Vagina (tissue), 2 donors: ENCODE data around the gene SIAH3.

Experiments
- POLR2AphosphoS5 ChIP-seq, 2 donors: sonication (generic); formaldehyde crosslinking; IDR thresholded peaks; one replicate each; pipeline ENCODE4 v1.9.0; 2017; ENCODE audit warnings: antibody characterized with exemption in 2 of 2, mild to moderate bottlenecking in 2 of 2, low read depth in 1 of 2; ENCODE audit not compliant: insufficient read depth in 1 of 2
- TF ChIP-seq, protein P1 (sequence below), 3 experiments: fragments of 450-650 bp in 2 of 3; fragments of 200-600 bp in 1 of 3; sonication (generic) in 1 of 3; IDR thresholded peaks; one replicate each; pipeline ENCODE4 v1.5.1; 2017 to 2019; ENCODE audit warnings: antibody characterized with exemption in 3 of 3, mild to moderate bottlenecking in 2 of 3, moderate library complexity in 2 of 3

DNA sequence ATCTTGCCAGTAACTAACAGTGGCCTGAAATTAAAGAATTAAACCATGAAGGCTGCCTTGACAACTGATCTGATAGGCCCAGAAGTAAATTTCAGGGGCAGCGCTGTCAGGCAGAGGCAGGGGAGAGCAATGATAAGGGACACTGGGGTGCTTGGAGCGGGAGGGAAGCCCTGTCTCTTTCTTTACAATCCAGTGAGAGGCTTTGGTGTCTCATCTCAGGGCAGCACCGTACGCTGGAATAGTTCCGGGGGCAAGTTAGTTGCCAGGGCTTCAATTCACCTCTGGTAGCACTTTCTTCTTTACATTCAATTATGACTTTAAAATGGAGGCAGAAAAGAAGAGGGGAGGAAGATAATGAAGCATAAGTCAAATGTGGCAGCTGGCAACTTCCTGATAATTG lies 74.8 kb downstream of the SIAH3 start:
- TF ChIP-seq POLR2AphosphoS5 (IDR thresholded peaks at IDR 0.05; ENCODE audit: insufficient read depth in 1 of 2, low read depth in 1 of 2): no peak
- TF ChIP-seq, protein P1, sequence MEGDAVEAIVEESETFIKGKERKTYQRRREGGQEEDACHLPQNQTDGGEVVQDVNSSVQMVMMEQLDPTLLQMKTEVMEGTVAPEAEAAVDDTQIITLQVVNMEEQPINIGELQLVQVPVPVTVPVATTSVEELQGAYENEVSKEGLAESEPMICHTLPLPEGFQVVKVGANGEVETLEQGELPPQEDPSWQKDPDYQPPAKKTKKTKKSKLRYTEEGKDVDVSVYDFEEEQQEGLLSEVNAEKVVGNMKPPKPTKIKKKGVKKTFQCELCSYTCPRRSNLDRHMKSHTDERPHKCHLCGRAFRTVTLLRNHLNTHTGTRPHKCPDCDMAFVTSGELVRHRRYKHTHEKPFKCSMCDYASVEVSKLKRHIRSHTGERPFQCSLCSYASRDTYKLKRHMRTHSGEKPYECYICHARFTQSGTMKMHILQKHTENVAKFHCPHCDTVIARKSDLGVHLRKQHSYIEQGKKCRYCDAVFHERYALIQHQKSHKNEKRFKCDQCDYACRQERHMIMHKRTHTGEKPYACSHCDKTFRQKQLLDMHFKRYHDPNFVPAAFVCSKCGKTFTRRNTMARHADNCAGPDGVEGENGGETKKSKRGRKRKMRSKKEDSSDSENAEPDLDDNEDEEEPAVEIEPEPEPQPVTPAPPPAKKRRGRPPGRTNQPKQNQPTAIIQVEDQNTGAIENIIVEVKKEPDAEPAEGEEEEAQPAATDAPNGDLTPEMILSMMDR (IDR thresholded peaks at IDR 0.05): no peak
